Measurements from ENCODE around the gene IL10RA. TPM values are rescaled to one million over a fixed set of nuclear protein-coding genes. Genes with fewer than 3 reads are reported as not detected.

Gene IL10RA
- total and polyA plus RNA-seq, 7 experiments from 2014 or later = 85.2 to 300 (median 171) TPM

- peaks cover 0 to 14% (median 2%) of the 10 kb centered on the region in 11 donors for H3K9me3 Mint-ChIP-seq
- Histone ChIP-seq H3K27ac (ENCODE audit: low read depth, low read length) (no peak overlapping the region), H3K36me3 (ENCODE audit: control insufficient read depth in 2 of 3, insufficient read depth in 3 of 3, low read length in 3 of 3) (no peaks in the 10 kb centered on the region), H3K27me3 (ENCODE audit: control insufficient read depth in 2 of 2, insufficient read depth in 2 of 2, low read length in 2 of 2) (no peaks in the 10 kb centered on the region), H3K9me3 (ENCODE audit: control insufficient read depth in 2 of 3, low read length in 3 of 3) (no peaks in the 10 kb centered on the region), H3K4me1 (ENCODE audit: control insufficient read depth in 2 of 2, insufficient read depth in 2 of 2, low read length in 2 of 2) (peaks cover 35 to 42% of the 10 kb centered on the region in 2 donors), H3K4me3 (ENCODE audit: low read length) (no peak overlapping the region)
- H3K4me1 Mint-ChIP-seq = peaks cover 39 to 79% (median 69%) of the 10 kb centered on the region in 7 donors
- peak overlapping the region in 8 of 9 donors; percentile 12 to 76 (median 71) for H3K27ac Mint-ChIP-seq
- ChIA-PET POLR2A (interaction anchor here (0.8 to 16.0 kb wide), 13 partner anchors 8 to 72 kb away, joined by 3 to 302 read pairs (median 4); partner anchors contain the start of gene IL10RA), CTCF (interaction anchor here (1.0 to 2.3 kb wide), 4 partner anchors 9 to 32 kb away, joined by 4 to 10 read pairs (median 8); no protein-coding TSS in a partner anchor)
- DNase-seq = no peak
- intact Hi-C loops (cut with micrococcal nuclease) = no loop called here
- ATAC-seq = peak; percentile 85
- H3K36me3 Mint-ChIP-seq = peaks cover 0 to 60% (median 7%) of the 10 kb centered on the region in 5 donors
- H3K27me3 Mint-ChIP-seq = no peaks in the 10 kb centered on the region
- peak overlapping the region in 8 of 10 donors; percentile 14 to 55 (median 32) for H3K4me3 Mint-ChIP-seq
These were observed 6.5 kb upstream of the IL10RA start for GRCh38 chr11:117979481-117980211.

DNA sequence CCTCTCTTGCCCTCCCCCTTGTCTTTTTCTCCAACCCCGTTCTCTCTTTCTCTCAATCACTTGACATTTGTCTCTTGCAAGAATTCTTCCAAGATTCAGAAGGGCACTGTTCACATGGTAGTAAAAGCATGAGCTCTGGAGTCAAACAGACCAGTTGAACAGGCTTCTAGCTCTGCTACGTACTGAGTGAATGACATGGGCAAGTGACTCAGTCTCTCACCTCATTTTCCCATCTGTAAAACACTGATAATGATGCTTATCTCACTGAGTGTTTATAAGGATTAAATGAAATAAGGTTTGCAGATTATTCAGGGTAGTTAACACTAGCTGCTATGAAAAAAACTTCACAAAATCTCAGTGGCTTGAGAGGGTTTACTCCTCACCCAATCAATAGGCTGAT, 5.9 kb upstream of the IL10RA start:
- Histone ChIP-seq H3K4me1 (ENCODE audit: control insufficient read depth in 2 of 2, insufficient read depth in 2 of 2, low read length in 2 of 2) (peaks cover 37 to 49% of the 10 kb centered on the region in 2 donors), H3K27ac (ENCODE audit: low read depth, low read length) (no peak overlapping the region), H3K36me3 (ENCODE audit: control insufficient read depth in 2 of 3, insufficient read depth in 3 of 3, low read length in 3 of 3) (no peaks in the 10 kb centered on the region), H3K9me3 (ENCODE audit: control insufficient read depth in 2 of 3, low read length in 3 of 3) (no peaks in the 10 kb centered on the region), H3K4me3 (ENCODE audit: low read length) (no peak overlapping the region), H3K27me3 (ENCODE audit: control insufficient read depth in 2 of 2, insufficient read depth in 2 of 2, low read length in 2 of 2) (no peaks in the 10 kb centered on the region)
- Mint-ChIP-seq H3K4me1 (peaks cover 45 to 83% (median 73%) of the 10 kb centered on the region in 7 donors), H3K9me3 (peaks cover 0 to 14% (median 3%) of the 10 kb centered on the region in 11 donors), H3K36me3 (peaks cover 0 to 62% (median 7%) of the 10 kb centered on the region in 5 donors), H3K27ac (peak overlapping the region in 5 of 9 donors; percentile 59 to 75 (median 71)), H3K4me3 (peak overlapping the region in 5 of 10 donors; percentile 19 to 55 (median 49)), H3K27me3 (no peaks in the 10 kb centered on the region)
- CTCF ChIA-PET = interaction anchor here (1.8 to 2.3 kb wide), 2 partner anchors 29 to 33 kb away, joined by 8 to 10 read pairs; no protein-coding TSS in a partner anchor
- ATAC-seq = no peak
- POLR2A ChIA-PET = interaction anchor here (0.8 to 16.0 kb wide), 9 partner anchors 9 to 71 kb away, joined by 3 to 302 read pairs (median 5); no protein-coding TSS in a partner anchor
- no peak for DNase-seq
- intact Hi-C loops (cut with micrococcal nuclease) = no loop called here

DNA sequence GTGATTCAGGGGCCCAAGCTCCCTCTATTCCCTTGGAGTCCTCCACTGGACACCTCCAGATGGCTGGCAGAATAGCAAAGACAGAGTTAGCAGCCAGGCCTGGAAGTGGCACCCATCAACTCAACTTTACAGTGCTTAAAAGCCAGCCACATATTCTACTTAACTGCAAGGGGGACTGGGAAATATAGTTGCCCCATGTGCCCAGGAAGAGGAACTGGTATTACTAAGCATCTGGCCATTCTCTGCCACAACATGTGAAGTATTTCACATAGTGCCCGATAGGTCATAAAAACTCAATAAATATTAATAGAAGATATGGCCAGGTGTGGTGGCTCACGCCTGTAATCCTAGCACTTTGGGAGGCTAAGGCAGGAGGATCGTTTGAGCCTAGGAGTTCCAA, 5.5 kb upstream of the IL10RA start:
- ATAC-seq (peak; percentile 40), DNase-seq (no peak)
- peaks cover 0 to 14% (median 2%) of the 10 kb centered on the region in 11 donors for H3K9me3 Mint-ChIP-seq
- no peak overlapping the region for H3K4me3 ChIP-seq (ENCODE audit: low read length)
- H3K27ac Mint-ChIP-seq = peak overlapping the region in 1 of 9 donors; percentile 71
- H3K27me3 ChIP-seq (ENCODE audit: control insufficient read depth in 2 of 2, insufficient read depth in 2 of 2, low read length in 2 of 2) = no peaks in the 10 kb centered on the region
- no peak overlapping the region for H3K27ac ChIP-seq (ENCODE audit: low read depth, low read length)
- H3K36me3 Mint-ChIP-seq = peaks cover 0 to 60% (median 7%) of the 10 kb centered on the region in 5 donors
- H3K27me3 Mint-ChIP-seq = no peaks in the 10 kb centered on the region
- H3K4me1 Mint-ChIP-seq = peaks cover 46 to 81% (median 68%) of the 10 kb centered on the region in 7 donors
- no peaks in the 10 kb centered on the region for H3K9me3 ChIP-seq (ENCODE audit: control insufficient read depth in 2 of 3, low read length in 3 of 3)
- H3K4me1 ChIP-seq (ENCODE audit: control insufficient read depth in 2 of 2, insufficient read depth in 2 of 2, low read length in 2 of 2) = peaks cover 38 to 49% of the 10 kb centered on the region in 2 donors
- ChIA-PET POLR2A (interaction anchor here (0.8 to 16.0 kb wide), 9 partner anchors 9 to 71 kb away, joined by 3 to 302 read pairs (median 5); no protein-coding TSS in a partner anchor), CTCF (interaction anchor here (2.3 kb wide), 1 partner anchor 30 kb away, joined by 10 read pairs; no protein-coding TSS in a partner anchor)
- intact Hi-C loops (cut with micrococcal nuclease) = no loop called here
- H3K36me3 ChIP-seq (ENCODE audit: control insufficient read depth in 2 of 3, insufficient read depth in 3 of 3, low read length in 3 of 3) = no peaks in the 10 kb centered on the region
- no peak overlapping the region for H3K4me3 Mint-ChIP-seq

GRCh38 chr11:117983163-117983475, 3.1 kb upstream of the IL10RA start:
- peaks cover 26 to 46% of the 10 kb centered on the region in 2 donors for H3K4me1 ChIP-seq (ENCODE audit: control insufficient read depth in 2 of 2, insufficient read depth in 2 of 2, low read length in 2 of 2)
- H3K36me3 ChIP-seq (ENCODE audit: control insufficient read depth in 2 of 3, insufficient read depth in 3 of 3, low read length in 3 of 3) = peaks cover 0 to 4% (median under 1%) of the 10 kb centered on the region in 3 experiments
- ATAC-seq (no peak), DNase-seq (no peak)
- H3K27me3 ChIP-seq (ENCODE audit: control insufficient read depth in 2 of 2, insufficient read depth in 2 of 2, low read length in 2 of 2) = no peaks in the 10 kb centered on the region
- peaks cover 7 to 56% (median 9%) of the 10 kb centered on the region in 5 donors for H3K36me3 Mint-ChIP-seq
- intact Hi-C loops (cut with micrococcal nuclease) = no loop called here
- H3K9me3 Mint-ChIP-seq = peaks cover 0 to 3% (median 0%) of the 10 kb centered on the region in 11 donors
- POLR2A ChIA-PET = interaction anchor here (0.6 to 16.0 kb wide), 7 partner anchors 10 to 944 kb away, joined by 3 to 302 read pairs (median 6); no protein-coding TSS in a partner anchor
- H3K27ac ChIP-seq (ENCODE audit: low read depth, low read length) = no peak overlapping the region
- no peaks in the 10 kb centered on the region for H3K27me3 Mint-ChIP-seq
- CTCF ChIA-PET = interaction anchor here (0.9 to 1.3 kb wide), 2 partner anchors 30 to 70 kb away, joined by 3 read pairs; no protein-coding TSS in a partner anchor
- peak overlapping the region in 5 of 9 donors; percentile 66 to 92 (median 83) for H3K27ac Mint-ChIP-seq
- H3K4me3 Mint-ChIP-seq = peak overlapping the region in 1 of 10 donors; percentile 5
- no peak overlapping the region for H3K4me3 ChIP-seq (ENCODE audit: low read length)
- no peaks in the 10 kb centered on the region for H3K9me3 ChIP-seq (ENCODE audit: control insufficient read depth in 2 of 3, low read length in 3 of 3)
- peaks cover 42 to 72% (median 57%) of the 10 kb centered on the region in 7 donors for H3K4me1 Mint-ChIP-seq

DNA sequence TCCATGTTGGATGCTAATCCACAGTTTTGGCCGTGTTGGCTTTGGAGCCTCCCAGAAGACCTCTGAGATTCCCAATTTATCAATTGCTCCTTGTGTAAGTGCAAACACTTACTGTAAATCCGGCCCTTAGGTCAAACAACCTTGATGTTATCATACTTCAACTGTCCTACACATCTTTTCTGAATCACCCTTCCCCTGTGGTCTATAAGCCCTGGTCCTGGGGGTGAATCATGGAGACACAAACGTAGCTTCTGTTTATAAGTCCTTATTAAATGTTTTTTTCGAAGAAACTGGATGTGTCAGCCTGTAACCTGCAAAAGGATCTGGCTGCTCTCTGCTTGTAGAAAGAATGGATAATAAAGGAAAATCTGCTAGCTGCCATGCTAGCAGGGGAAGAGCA, 1.7 kb upstream of the IL10RA start:
- intact Hi-C loops (cut with micrococcal nuclease) = no loop called here
- Histone ChIP-seq H3K9me3 (ENCODE audit: control insufficient read depth in 2 of 3, low read length in 3 of 3) (no peaks in the 10 kb centered on the region), H3K4me1 (ENCODE audit: control insufficient read depth in 2 of 2, insufficient read depth in 2 of 2, low read length in 2 of 2) (peaks cover 32 to 47% of the 10 kb centered on the region in 2 donors), H3K27ac (ENCODE audit: low read depth, low read length) (no peak overlapping the region), H3K36me3 (ENCODE audit: control insufficient read depth in 2 of 3, insufficient read depth in 3 of 3, low read length in 3 of 3) (peaks cover 7 to 16% (median 14%) of the 10 kb centered on the region in 3 experiments), H3K4me3 (ENCODE audit: low read length) (peak overlapping the region; percentile 13), H3K27me3 (ENCODE audit: control insufficient read depth in 2 of 2, insufficient read depth in 2 of 2, low read length in 2 of 2) (no peaks in the 10 kb centered on the region)
- no peak for ATAC-seq
- POLR2A ChIA-PET = interaction anchor here (1.9 to 16.0 kb wide), 5 partner anchors 14 to 68 kb away, joined by 4 to 302 read pairs (median 75); no protein-coding TSS in a partner anchor
- H3K27ac Mint-ChIP-seq = peak overlapping the region; percentile 21 to 93 (median 87)
- no peak for DNase-seq
- peaks cover 47 to 75% (median 62%) of the 10 kb centered on the region in 7 donors for H3K4me1 Mint-ChIP-seq
- CTCF ChIA-PET = interaction anchor here (0.5 to 6.1 kb wide), 4 partner anchors 21 to 66 kb away, joined by 3 to 42 read pairs (median 4); no protein-coding TSS in a partner anchor
- H3K27me3 Mint-ChIP-seq = no peaks in the 10 kb centered on the region
- H3K9me3 Mint-ChIP-seq = peaks cover 0 to 3% (median 0%) of the 10 kb centered on the region in 11 donors
- peaks cover 11 to 64% (median 16%) of the 10 kb centered on the region in 5 donors for H3K36me3 Mint-ChIP-seq
- H3K4me3 Mint-ChIP-seq = peak overlapping the region; percentile 30 to 97 (median 89)

DNA sequence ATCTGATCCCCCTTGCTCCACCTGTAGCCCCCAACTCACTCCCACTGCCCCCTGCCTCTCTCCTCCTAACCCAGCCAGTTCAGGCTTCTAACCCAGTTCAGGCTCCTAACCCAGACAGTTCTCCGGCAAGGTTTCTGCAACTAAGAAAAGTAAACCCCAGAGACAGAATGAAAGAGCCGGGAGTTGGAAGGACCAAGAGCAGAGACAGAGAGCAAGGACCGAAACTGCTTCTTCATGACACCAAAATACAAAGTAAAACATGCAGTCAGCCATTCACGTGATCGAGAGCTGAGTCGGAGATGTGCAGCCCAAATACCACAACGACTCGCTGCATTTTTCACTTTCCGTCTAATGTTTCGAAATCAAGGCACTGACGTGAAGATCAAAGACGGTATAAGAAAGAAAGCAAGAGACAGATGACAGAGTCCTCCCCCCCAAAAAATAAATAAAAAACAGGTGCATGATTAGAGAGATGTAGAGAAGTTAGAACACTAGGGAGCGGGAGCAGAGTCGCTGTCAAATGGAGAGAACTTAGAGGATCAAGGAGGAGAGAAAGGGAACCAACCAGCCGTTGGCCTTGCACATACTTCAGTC, 884 bp downstream of the IL10RA start:
- intact Hi-C loops (cut with micrococcal nuclease) = loop anchor here (1.0 to 5.0 kb wide), 18 partner anchors 11 to 660 kb away; partner anchors contain the start of genes ARCN1 (in 1 of the 2), CD3D (in 1 of the 2), CD3G (in 1 of the 2) and CEP164 (in 1 of the 2)
- H3K36me3 Mint-ChIP-seq = peaks cover 22 to 67% (median 33%) of the 10 kb centered on the region in 5 donors

More for the DNA sequence above, 884 bp downstream of the IL10RA start:
- peak; percentile 60 for ATAC-seq
- H3K4me1 Mint-ChIP-seq = peaks cover 53 to 80% (median 71%) of the 10 kb centered on the region in 7 donors
- no peaks in the 10 kb centered on the region for H3K27me3 Mint-ChIP-seq
- peak in 8 of 9 donors; percentile 51 to 89 (median 85) for DNase-seq
- peak overlapping the region; percentile 86 to 98 (median 92) for H3K27ac Mint-ChIP-seq
- no peaks in the 10 kb centered on the region for H3K27me3 ChIP-seq (ENCODE audit: control insufficient read depth in 2 of 2, insufficient read depth in 2 of 2, low read length in 2 of 2)
- POLR2A ChIA-PET = interaction anchor here (0.7 to 16.0 kb wide), 13 partner anchors 10 to 318 kb away, joined by 3 to 302 read pairs (median 6); partner anchors contain the start of gene CD3E
- H3K9me3 ChIP-seq (ENCODE audit: control insufficient read depth in 2 of 3, low read length in 3 of 3) = no peaks in the 10 kb centered on the region
- peak overlapping the region; percentile 97 for H3K4me3 ChIP-seq (ENCODE audit: low read length)
- H3K9me3 Mint-ChIP-seq = peaks cover 0 to 1% (median 0%) of the 10 kb centered on the region in 11 donors
- peak overlapping the region; percentile 91 for H3K27ac ChIP-seq (ENCODE audit: low read depth, low read length)
- peak overlapping the region; percentile 84 to 97 (median 91) for H3K4me3 Mint-ChIP-seq
- CTCF ChIA-PET = interaction anchor here (0.9 to 6.1 kb wide), 12 partner anchors 9 to 561 kb away, joined by 3 to 70 read pairs (median 9); no protein-coding TSS in a partner anchor
- peaks cover 23 to 41% (median 39%) of the 10 kb centered on the region in 3 experiments for H3K36me3 ChIP-seq (ENCODE audit: control insufficient read depth in 2 of 3, insufficient read depth in 3 of 3, low read length in 3 of 3)
- H3K4me1 ChIP-seq (ENCODE audit: control insufficient read depth in 2 of 2, insufficient read depth in 2 of 2, low read length in 2 of 2) = peaks cover 51 to 54% of the 10 kb centered on the region in 2 donors

All from naive thymus-derived CD4-positive, alpha-beta T cell (primary cell).